Retina (tissue), 1 donor: ENCODE data around the gene C1QTNF3.
"Not testable (repeated sequence)": the region's sequence is repeated elsewhere in the genome, so short reads cannot be mapped to it uniquely, and the experiment has no call there.

Experiments
- DNase-seq: peaks from one replicate; pipeline ENCODE4 v3.0.0-alpha.2; 2016

C1QTNF3 gene, protein sequence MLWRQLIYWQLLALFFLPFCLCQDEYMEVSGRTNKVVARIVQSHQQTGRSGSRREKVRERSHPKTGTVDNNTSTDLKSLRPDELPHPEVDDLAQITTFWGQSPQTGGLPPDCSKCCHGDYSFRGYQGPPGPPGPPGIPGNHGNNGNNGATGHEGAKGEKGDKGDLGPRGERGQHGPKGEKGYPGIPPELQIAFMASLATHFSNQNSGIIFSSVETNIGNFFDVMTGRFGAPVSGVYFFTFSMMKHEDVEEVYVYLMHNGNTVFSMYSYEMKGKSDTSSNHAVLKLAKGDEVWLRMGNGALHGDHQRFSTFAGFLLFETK

DNA sequence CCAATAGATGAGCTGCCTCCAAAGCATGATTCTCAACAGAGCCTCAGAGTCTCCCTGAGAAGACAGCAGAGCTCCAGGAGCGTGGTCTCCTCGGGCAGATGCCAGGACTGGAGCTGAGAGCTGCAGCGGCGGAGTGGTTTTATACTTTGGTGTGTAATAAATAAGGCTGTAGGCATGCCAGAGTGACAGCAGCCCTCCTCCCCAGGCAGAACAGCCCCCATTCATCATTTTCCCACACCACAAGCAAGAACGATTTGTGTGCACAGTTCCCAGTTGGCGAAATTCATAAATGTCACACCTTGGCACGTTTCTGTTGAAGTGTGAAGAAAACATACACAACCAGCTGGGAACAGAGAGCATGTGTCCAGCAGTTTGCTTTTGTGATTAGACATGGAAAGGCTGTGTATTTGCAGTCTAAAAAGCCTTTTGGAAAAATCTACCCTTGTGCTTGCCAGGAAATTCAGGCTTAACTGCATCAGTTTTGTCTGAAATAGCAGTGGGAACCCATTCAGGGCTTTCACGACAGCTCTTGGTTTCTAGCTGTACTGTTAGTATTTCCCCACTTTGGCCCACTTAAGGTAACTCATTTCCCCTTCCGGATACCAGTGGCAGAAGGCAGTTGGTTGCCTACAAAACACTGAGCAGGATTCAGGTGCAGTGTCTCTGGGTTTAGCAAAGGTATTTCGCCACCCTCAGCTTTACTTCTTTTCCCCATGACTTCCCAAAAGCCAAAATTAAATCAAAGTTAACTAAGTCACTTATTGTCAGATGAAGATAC, at the start of gene C1QTNF3:
C1QTNF3 (minus strand) TSS at position 115 of the 778 bp plus-strand sequence; CDS start at position 27, 88 bp downstream.
- DNase-seq: peak; percentile 34

DNA sequence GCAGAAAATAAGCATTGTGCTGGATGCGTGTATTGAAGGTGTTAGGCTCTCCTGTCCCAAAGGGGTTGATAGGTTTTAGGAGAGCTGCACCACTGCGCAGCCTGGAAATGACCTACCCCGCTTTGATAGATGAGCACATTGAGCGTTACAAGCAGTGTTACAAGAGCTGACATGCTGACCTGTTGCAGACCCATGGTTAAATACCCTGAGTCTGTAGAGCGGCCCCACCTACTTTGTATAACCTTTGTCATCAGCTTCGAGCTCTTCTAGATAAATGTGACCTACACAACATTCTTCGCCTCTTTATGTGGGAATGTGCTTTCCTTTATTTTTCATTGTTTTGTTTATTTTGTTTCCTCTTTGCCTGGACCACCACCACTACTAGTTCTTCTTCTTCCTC, 48.0 kb upstream of the C1QTNF3 start:
- not testable (repeated sequence) for DNase-seq

DNA sequence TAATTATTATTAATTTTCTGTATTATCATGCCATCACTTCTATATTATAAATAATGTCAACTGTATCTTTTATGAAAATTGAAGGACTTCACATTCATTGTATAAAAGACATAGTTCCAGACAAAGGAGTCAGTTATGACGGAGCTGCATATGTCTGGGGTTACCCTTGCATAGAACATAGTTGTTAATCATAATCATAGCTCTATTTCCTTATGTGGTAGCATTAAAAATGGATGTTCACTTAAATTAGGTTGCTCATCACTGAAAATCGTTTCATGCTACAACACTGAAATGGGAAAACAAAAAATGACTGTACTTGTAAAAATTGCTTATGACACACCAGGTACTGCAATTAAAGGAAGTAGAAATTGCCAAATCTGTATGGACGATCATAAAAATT, 46.8 kb upstream of the C1QTNF3 start:
- not testable (repeated sequence) for DNase-seq

DNA sequence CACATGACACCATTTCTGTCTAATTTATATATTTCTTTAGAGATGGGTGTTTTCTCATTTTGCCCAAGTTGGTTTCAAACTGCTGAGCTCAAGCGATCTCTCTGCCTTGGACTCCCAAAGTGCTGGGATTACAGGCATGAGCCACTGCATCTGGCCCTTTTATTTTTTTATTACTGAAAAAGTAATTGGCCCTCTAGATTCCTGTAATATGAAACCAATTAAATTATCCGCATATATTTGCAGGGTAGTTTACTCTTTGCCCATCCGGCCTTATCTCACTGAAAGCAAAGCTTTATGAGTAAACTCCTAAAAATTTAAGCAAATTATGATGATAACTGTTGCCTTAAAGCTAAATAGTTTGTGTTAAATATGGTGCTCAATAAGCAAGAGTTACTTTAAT, 44.7 kb upstream of the C1QTNF3 start:
- DNase-seq: not testable (repeated sequence)

DNA sequence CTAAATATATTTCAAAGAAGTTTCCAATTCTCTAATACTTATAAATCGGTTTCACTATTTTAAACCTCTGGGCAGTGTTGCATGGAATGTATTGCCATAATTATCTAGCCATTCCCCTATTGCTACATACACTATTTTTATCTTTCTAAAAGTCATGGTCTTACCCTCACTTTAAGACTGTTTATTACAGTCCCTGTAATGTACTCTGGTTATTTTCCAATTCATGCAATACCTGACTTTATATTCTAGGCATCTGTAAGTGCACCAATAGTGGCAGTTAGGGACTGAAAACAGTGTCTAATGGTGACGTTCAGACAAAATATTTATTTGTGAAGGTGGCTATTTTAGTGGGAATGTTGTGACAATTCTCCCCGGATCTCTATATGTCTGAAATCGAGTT, 40.9 kb upstream of the C1QTNF3 start:
- not testable (repeated sequence) for DNase-seq

DNA sequence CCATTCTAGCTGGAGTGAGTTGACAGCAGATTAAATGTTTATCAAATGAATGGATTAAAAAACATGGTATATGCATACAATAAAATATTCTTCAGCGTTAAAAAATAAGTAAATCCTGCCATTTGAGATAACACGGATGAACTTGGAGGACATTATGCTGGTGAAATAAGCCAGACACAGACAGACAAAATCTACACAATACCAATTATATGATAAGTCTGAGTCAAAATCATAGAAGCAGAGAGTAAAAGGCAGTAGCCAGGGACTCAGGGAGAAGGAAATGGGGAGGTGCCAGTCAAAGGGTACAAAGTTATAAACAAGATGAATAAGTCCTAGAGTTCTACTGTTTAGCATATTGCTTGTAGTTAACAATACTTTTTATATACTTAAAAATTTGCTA, 36.5 kb upstream of the C1QTNF3 start:
- DNase-seq: not testable (repeated sequence)

DNA sequence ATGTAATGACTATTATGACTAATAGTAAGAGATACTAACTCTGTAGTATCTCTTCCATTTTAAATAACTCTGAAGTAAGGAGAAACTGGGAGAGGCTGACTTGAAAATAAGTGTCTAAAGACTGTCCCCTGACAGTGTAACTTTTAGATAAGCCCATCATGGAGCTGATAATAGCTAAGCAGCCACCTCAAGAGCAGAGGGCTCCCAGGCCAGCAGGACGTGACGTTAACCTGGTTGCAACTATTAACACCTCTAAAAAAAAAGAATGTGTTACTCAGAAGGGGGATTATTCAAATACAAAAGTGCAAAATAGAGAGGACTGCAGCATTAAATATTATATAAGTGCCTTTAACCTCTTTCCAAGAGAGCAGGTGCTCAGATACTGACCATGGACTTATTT, 34.6 kb upstream of the C1QTNF3 start:
- DNase-seq: not testable (repeated sequence)

DNA sequence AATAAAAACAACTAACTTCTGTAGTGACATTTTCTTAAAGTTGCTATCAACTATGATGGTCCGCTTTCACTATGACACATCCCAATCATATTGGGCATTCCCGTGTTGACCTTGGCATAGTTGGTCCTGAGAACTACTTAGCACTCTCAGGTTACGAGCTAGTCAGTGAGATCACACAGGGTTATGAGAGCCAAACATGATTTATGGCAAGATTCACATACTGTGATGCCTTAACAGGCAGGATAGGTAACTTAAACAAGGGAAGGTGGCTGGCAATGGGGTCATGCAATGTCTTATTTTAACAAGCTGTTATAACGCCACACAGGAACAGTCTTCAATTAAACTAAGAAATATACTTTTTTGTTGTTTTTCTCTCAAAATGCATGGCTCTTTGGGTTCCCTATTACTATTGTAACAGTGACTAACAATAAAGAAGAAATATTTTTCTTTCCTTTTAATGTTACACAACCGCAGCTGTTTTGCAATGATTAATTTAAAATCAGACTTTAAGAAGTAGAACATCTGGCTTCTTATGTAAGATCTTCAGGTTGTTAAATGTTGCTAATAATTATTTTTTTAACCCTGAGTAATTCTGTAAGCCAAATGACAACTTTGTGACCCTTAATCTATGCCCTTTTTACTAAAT, 33.8 kb upstream of the C1QTNF3 start:
- not testable (repeated sequence) for DNase-seq

DNA sequence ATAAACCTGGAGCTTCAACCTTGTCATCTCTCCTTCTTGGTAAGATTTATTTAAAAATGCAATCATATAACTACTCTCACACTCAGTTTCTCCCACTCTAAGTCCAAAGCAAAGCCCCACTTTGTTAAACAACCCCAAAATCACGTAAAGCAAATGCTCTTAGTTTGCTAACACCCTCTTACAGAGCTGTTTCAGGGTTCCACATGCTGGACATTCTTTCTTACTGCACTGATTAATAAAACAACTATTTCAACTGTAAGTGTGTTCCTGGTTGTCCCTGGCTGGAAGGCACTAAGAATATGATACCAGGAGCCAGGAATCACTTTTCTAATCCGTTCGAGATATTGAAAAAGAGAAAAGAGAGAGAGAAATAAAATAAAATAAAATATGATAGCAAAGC, 31.5 kb upstream of the C1QTNF3 start:
- DNase-seq: not testable (repeated sequence)

DNA sequence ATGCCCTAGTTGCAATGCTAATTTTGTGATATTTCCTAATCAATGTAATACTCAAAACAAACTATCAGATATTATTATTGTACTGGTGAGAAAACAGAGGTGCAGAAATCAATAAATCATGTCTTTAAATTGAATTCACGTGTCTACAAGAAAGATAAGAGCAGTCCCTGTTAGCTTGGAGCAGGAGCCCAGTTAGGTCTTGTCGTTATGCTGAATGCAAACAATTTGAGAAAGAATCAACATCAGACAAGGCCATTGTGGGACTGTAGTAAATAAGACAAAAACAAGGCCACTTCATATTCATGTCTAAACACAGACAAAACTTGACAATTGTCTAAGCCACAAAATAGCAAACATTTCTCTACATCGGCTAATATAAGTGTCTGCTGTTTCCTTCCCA, 31.1 kb upstream of the C1QTNF3 start:
- DNase-seq: not testable (repeated sequence)

DNA sequence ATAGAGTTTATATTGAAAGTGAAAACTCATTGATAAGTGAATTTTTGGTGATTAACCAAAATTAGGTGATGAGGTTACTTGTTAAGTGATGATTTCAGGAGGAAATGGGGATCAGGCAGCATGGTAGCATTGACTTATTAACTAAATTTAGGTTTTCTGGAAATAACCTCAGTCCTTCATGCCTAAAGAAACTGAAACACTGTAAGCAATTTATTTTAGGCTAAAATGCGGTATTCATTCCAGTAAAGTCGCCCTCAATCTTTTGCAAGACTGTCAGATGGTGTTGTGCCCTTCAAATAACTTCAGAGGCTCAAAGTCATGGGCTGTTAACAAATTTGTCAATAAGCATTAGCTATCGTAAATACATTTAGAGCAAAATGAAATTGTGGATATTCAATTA, 27.6 kb upstream of the C1QTNF3 start:
- not testable (repeated sequence) for DNase-seq

DNA sequence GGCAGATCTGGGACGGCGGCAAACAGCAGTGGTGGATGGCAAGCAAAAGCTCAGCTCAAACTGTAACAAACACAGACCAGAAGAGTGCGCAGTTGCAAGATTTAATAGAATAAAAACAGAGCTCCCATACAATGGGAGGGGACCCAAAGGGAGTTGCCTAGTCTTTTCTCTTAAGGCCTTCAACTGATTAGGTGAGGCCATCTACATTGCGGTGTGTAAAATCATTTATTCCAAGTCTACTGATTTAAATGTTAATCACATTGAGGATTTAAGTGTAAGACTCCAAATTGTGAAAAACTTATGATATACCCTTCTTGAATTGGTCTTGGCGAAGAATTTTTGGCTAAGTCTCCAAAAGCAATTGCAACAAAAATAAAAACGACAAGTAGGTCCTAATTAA, 21.6 kb upstream of the C1QTNF3 start:
- no peak for DNase-seq

DNA sequence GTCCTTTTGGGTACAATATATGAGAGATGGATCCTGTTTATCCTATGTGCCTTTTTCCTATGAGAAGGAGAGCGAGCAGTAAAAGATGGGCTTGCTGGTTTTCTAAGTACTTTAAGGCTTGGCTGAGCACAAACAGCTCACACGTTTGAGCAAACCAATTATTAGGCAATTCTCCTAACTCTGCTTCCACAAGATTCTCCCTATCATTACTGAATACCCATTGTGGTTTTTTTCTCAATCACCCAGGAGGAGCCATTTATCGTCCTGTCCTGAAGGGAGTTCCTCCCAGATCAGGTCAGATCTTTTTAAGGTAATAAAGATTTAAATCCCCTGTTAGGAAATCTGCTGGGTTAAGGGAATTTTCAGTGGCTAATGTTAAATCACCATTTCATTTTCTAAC, 19.4 kb upstream of the C1QTNF3 start:
- no peak for DNase-seq

DNA sequence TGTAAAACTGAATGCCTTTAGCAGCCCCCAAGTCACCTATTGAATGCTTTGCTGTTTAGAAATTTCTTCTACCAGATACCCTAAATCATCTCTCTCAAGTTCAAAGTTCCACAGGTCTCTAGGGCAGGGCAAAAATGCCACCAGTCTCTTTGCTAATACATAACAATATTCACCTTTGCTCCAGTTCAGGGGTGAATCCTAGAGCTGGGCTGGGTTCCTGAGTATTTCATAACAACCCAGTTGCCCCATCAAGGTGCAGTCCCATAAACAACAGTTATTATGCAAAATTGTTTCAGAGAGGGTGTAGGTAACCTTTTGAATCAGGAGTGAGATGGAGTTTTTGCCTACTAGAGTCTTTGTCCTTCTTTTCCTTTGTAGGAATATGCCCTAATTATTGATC, 19.0 kb upstream of the C1QTNF3 start:
- no peak for DNase-seq

DNA sequence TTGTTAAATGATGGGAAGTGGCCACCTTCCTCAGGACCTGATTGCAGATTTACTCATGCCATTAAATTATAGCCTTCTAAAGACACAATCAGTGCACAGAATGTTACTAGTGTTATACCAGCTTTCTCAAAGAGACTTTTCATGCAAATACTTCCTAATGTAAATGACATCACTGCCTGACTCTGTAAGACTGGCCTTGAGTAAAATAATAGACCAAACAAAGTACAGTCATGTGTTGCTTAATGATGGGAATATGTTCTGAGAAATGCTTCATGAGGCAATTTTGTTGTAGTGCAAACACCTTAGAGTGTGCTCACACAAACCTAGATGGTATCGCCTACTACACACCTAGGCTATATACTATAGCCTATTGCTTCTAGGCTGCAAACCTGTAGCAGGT, 17.0 kb upstream of the C1QTNF3 start:
- DNase-seq: no peak

DNA sequence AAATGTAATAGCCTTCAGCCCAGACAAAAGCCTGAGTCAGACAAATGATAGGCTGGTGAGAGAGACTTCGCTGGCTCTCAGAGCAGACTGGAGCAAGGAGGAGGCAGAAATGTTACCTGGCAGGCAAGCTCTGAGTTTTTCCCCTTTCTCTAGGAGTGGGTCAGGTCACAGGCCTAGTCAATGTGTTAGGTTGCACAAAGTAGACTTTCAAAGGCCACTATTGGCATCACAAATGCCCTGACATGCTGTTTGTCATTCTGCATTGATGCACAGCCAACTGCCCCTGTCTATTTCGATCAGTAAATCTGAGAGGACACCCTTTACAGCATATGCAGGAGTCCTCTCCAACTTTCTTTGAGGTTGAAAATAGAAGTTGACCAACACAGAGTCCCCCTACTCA, 15.5 kb upstream of the C1QTNF3 start:
- no peak for DNase-seq

DNA sequence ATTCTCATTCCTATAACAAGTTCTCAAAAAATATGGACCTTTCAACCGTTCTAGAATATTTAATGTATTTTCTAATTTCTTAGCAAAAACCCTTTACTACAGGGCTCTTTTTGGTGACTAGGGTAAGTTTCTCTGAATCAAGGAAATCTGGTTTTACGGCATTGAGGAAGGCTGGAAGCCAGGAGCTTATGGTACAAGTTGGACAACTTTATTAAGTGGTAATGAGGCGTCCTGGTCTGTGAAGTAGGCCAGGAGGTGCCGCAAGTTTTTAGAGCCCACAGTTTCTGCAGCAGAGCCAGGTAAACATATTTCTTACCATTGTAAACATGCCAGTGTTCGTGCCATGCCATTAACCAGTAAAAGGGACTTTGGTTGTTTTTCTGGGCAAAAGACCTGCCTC, 14.6 kb upstream of the C1QTNF3 start:
- DNase-seq: no peak

DNA sequence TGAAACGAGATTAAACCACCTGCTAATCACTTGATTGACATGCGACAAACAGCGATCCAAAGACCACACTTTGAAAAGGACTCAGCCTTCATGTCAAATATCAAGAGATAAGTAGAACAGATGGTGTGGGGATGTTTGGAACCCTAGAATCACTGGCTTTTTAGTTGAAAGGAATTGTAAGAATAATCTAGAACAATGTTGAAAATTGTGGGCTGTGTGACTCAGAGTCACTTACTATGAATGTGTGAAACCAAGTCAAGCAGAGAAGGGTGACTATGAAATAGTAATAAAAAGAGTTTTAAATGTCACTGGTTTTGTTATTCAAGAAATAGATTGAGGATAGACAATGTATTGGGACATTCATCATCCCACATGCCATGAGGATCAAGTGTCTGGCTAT, 14.1 kb upstream of the C1QTNF3 start:
- no peak for DNase-seq

DNA sequence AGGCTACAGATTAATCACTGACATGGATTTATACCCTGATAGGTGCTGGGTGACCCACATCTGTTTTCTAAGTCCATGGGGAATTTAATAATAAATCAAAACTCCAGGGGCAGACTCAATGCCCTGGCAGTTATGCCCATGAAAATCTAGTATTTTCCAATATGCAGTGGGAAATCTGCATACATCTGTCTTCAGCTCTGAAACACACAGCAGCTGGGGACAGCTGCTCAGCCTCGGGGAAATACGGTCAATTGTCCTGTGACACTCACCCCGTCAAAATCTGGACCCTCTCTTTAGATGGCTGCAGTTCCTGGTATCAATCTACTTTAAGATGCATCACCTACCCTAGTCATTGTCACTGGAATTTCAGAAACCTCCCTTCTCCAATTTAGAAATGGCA, 12.7 kb upstream of the C1QTNF3 start:
- no peak for DNase-seq

DNA sequence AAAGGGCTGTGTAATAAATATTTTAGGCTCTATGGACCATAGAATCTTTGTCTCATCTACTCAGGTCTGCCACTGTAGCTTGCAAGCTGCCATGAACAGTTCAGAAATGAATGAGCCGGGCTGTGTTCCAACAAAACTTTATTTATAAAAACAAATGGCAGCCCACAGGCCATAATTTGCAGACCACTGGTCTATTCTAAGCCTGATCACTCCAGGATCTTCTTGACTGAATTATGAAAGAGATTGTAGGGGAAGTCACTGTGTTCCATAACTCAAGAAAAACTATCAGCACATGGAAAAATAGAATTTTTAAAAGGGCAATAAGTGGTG, 11.4 kb upstream of the C1QTNF3 start:
- no peak for DNase-seq

DNA sequence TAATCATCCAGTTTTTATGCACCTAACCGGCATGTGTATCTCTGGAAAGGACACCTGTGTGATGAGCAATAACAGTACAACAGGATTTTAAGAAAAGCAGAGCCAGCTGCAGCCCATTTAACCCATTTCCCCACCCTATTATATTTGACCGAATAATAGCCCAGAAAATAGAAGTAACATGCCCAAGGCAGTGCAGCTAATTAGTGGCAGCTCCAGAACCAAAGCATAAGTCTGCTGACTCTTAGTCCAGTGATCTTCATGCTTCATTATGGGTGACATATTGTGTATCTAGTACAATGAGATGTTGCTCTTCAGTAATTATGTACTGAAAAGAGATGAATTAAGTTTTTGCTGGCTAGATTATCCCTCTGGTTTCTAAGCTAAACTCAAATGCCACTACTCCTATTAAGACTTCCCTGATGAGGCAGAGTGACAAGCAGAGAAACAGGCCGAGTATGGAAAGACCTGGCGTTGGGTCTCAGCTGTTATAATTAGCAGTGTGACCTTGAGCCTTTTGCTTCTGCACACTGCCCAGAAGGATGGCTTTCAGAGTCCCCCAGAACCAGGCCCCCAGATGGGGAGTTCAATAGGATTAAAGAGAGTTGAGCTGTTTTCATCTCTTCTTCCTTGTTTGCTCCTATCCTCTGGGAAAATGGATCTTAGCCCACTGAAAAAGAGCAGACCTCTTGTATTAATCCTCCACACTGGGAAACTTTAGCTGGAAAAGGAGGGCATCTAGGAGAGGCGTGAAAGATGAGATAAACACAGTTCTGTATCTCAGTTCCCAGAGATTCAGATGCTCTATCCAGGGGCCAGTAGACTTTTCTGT, 10.8 kb upstream of the C1QTNF3 start:
- peak; percentile 39 for DNase-seq

DNA sequence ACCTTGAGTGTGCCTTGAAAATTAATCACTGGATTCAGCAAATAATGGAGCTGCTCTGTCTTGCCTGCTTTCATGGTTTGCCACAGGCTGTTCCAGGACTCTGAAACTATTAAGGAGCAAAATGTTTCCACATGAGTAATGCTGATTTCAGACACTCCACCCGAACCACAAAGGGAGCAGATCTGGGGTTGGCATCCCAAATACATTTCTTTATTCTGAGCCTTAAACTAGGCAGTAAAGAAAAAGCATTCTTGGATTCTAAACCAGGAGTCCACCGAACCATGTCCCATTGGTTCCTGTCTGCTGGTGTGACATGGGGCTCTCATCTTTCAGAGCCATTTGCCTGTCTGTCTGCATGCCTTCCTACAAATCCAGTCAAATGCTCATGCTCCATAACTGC, 10.1 kb upstream of the C1QTNF3 start:
- DNase-seq: peak; percentile 22

DNA sequence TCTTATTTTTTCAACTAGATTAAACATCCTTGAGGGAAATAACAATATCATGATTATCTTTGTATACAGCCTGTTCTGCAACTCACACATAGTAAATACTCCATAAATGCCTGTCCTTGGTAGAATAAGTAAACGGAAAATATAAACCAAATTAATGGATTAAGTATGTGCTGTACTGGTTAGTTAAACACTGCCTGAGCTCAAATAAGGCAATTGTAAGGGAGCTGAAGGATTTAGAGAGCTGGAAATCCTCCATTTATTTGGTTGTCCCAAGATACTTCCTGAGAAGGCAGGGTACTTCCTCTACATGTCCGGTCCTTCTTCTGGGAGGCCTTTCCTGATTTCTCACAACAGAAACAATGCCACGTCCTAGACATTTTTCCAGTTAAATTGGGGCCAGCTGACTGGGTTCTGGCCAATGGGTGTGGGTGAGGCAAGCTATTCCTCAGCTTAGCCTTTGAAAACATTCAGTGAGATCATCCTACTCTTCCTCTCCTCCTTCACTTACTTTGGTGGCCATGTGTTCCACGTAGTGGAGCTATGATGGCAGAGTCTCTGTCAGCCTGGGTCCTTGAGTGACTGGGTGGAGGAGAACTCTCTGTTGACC, 8.5 kb upstream of the C1QTNF3 start:
- DNase-seq: no peak
